ENCODE measurements around the gene MTMR10.

MTMR10 gene

DNA sequence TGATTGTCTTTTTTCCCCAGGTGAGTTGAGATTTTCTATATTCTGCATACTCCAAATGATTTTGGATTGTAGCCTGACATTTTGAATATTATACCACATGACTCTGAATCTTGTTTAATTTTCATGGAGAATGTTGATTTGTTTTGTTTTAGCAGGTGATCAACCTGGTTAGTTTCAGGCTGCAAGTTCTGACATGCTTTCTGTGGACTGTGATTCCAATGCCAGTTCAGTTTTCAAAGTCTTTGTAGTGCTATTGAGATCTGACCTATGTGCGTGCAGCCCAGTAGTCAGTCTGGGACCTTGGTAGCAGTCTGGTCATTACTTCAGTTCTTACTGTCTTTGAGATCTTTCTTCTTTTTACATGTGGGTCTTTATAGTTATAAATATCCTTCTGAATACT lies 18.6 kb upstream of the MTMR10 start:
- DNase-seq = no peak

DNA sequence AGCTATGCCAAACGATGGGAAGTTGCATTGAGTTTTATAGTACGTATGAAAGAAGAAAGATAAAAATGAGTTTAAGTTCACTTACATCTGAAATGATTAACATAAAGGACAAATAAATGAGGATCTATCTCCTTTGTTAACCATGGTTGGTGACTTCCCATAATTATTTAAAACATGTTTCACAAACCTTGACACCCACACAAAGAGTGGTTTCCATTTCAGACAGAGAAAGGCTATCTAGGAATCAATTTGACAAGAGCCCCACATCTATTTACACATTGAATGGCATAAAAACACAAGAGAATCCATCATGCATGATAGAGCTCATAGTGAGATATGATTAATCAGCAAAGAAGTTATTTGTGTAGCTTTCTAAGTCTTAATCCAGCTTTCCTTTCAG lies 14.2 kb upstream of the MTMR10 start:
- no peak for DNase-seq

DNA sequence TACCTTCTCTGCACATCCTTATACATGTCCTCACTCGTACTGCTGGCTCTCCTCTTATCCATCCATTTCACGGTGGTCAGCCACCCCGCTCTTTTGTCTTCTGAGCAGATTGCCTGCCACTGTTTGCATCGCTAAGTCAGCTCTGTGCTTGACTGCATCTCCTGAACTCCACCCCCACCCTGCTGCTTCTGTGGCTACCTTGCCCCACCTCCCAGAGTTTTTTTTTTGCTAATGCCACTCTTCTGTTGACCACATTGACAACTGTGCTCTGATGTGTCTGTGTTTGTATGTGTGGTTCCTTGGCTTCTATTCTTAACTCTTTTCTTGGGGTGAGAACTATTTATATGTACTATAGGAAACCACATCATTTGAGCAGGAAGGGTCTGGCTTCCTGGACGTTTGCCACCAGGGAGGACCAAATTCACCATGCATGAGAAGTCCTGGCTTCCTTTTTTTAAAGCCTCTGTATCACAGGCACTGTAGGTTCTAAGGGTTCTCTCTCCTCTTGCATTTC lies 12.8 kb upstream of the MTMR10 start:
- DNase-seq = no peak

DNA sequence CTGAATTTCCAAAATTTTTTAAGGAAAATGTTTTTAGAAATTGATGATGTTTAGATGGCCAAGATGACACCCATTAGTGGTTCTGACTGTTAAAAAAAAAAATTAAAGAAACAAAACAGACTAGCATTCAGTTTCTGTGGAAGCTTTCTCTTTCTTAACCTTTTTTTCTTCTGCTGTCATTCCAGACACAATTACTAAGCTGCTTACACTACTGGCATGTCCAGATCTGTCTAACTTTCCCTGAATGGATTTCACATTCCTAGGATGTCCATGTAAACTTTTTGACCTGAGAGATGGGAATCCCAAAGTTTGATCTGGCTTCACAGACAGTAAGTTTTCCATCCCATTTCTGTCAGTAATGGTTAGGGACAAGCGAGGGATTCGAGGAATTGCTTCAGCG lies 10.3 kb upstream of the MTMR10 start:
- no peak for DNase-seq

DNA sequence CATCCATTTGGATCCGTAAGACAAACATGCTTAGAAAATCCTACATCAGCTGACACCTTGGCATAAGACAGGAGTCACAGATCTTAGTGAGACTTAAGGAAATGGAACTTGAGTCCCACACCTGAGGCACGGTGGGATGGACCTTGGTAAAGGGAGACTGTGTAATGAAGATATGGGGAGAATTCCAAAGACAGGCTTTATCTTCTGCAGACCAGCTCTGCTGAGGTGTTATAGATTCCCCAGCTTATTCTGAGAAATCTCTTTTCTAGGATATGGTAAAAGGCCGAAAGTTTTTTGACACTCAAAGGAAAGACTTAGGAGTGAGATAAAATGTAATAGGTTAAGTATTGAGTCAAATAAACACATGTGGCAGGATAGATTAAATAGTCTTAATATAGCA lies 8.3 kb upstream of the MTMR10 start:
- DNase-seq = no peak

DNA sequence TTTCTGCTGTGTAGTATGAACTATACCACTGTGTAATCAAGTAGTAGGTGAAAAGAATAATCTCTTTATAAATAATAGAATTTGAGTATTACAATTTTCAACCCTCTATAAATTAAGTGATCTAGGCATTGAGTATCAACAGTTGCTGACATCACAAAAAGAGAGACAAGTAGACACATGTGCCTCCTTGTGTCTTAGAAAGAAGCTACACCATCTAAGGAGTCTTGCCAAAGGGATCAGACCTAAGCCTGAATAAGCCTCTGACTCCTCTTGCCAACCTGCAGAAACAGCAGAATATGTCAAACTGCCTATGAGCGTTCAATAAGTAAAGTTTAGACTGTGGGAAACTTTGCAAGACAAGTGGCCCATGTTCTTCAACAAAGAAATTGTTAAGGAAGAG lies 5.8 kb upstream of the MTMR10 start:
- no peak for DNase-seq

DNA sequence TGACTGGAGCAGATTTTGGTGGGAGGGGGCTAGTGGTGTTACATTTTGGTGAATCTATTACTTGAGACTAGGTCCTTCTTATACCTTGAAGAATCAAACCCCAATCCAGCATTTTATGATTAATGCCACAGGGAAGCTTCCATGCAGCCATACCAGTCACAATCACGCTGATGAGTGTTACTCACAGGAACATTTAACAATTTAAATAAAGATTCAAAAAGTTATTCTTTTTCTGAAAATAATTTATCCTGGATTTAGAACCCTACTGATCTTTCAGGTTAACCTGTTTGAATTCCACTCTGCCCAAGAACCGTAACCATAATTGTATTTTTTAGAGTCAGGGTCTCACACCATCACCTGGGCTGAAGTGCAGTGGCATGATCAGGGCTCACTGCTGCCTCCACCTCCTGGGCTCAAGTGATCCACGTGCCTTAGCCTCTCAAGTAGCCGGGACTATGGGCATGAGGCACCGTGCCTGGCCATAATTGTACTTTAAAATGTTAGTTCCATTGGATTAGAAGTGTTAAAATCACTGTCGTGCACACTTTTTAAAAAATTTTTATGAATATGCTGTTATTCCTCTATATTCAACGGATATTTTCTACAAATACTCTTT lies 929 bp upstream of the MTMR10 start:
- no peak for DNase-seq

DNA sequence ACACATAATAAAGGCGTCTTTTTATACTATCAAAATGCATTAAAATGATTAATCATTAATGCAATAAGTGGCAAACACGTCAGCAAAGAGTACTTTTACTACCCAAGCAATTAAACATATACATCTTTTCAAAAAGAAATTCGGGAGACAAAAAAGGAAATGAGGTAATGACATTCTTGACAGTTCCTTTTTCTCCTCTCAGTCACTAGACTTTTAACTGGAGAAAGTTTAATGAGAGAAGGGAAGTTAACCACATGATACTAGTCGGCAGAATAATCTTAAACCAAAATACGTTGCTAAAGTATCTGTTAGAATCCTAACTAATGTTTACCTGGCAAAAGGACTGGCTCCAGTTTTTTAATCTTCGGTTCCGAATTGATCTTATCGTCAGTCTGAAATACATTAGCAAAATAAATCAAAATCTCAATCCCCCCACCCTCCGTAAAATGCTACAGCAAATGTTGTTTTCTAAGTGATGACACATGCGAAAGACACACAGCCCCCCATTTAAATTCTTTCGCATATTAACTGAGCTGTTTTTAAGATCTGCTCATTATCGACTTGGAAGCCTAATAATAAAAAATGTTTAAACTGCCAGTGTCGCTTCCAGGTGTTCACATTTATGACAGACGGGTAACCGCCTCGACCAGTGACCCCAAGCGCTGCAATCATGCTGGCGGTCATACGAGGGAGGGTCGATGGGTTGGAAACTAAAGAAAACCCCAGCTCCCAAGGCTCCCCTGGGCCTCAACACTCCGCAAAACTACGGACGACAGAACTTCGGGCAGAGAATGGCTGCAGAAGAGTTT lies 778 bp downstream of the MTMR10 start:
- no peak for DNase-seq

DNA sequence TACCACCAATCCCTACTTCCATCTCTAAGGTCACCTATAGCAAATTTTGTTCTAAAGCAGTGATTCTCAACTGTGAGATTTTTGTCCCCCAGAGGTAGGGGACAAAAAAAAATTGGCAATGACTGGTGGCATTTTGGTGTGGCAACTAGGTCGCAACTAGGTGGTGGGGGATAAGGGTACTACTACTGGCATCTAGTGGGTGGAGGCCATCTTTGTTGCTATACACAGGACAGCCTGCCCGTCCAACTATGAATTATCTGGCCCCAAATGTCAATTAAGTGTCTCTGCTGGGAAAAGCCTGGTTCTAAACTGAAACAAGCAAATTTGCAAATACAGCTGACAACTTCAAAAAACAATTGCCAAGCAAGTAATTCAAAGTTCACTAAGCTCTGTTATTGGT lies 1.4 kb downstream of the MTMR10 start:
- DNase-seq = no peak

DNA sequence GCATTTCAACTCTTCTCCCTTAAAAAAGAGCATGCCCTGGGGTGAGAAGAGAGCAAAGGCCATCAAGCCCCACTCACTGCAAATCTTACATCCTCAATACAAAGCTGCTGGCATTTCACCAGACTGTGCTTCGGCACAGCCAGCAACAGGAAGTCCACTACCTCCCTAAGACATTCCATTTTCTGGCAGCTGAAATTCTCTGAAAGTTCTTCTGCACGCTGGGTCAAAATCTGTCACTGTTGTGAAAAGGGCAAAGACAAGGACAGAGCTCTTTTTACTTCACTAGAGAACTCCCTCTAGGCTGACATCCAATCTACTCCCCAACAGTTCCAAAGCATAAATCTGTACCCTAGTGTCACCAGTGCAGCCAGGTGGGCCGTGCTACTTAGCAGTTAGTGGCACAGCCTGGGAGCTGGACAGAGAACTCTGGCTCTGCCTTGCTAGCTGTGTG lies 6.3 kb downstream of the MTMR10 start:
- DNase-seq = no peak

DNA sequence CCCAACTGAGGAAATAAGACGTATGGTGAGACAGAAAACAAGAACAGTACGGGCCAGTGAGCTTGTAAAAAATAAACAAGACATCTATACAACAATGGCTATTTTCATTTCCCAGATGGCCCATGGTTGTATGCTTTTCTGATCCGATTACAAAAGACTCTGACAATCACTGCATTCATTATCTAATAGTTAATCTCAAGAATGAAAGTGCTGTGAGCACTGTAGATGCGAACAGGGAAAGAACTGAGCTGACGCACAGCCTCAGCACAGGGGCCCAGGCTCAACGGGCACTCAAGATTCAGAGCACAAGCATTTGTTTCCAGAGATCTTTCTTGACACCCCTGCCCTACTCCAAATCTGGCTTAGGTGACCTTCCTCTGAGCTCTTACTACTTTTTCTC lies 6.9 kb downstream of the MTMR10 start:
- DNase-seq = no peak

DNA sequence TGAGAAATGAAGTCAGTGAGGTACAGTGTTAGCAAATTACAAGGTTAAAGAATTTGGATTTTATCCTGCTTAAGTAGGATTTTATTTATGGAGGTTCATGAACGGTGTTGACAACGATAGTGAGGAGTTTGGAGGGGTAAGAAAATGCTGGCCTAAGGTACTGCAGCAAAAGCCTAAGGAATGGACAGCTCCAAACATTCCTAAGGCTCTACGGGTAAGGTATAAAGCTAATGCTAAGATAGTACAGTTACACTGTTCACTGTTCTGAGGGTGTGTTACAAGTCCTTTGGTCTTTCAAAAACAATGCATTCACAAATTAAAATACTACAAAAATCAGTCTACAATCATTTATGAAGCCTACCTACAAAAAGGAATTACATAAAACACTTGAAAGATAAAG lies 7.3 kb downstream of the MTMR10 start:
- no peak for DNase-seq

DNA sequence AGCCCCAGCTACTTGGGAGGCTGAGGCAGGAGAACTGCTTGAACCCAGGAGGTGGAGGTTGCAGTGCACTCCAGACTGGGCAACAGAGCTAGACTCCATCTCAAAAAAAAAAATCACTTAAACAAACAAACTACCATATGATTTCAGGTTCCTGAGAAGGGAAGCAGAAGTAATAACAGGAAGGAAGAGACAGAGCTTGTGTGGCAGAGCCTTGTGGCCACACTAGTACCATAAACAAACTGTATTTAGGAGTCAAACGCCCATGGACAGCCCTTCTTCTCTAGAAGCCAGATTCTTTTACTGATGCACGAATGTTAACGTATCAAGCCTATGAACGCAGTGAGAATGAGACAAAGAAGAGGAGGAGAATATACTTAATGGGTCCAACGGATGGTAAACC lies 12.0 kb downstream of the MTMR10 start:
- DNase-seq = no peak

DNA sequence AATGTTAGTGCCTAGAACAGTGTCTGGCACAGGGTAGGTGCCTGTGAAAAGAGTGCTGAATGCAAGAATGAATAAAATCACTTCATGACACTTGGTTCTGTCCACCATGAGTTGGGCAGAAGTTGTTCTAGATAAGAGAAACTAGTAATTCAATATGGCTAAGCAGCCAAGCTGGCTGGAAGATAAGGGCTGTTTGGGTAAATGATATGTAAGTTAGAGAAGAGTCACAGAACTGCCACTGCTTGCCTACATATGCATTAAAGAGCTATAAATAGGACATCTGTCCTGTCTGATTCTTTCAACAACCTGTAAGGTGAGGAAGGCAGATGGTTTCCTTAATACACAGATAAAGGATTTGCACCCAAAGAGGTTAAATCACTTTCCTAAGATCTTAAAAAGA lies 13.1 kb downstream of the MTMR10 start:
- DNase-seq = no peak

DNA sequence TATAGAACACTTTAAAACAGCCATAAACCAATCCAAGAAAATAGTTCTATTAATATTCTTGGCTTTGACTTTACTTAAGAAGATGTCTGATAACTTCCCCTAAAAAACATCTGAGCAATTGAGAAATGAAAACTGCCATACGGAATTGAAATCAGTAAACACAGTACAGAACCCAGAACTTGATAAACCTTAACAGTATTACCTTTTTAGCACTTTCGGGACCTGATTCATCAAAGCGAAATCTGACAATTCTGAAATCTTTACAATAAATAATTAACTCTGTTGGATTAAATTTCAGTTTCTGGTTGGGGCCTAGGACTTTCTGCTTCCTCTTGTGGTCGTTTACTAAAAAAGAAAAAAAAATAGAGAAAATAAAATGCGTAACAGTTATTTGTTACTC lies 17.3 kb downstream of the MTMR10 start:
- DNase-seq = no peak

DNA sequence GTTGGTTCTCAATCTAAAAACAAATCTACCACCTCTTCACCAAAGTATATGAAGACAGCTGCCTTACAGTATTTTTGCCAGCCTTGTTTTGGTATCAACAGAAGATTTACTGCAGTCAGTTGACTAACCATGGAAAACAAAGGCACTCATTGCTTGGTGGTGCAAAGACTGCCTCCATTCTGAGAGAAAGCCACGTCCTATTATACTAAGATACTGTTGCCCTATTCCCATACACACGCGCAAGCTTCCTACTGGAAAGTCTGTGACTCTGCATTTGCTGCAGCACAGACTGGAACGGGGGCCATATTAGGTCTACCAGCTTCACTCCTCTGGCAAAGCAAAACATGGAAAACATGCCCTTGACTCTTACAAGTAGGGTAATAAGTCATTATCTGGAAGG lies 18.0 kb downstream of the MTMR10 start:
- no peak for DNase-seq

DNA sequence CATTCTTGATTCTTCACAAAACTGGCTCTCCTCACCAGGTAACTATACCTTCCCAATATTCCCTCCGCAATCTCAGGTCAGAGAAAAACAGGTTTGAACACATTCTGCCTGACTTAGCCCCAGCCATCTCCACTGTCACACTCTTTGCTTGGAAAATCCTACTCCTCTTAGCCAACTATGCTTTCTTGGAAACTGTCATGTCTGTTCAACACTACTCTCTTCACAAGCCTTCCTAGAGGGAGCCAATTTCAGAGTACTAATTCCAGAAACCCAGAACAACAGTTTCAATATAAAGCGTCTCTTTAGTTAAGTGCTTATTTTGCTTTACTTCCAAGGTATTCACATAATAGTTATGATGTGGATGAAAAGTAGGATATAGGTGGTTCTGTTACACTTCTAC lies 21.7 kb downstream of the MTMR10 start:
- no peak for DNase-seq

DNA sequence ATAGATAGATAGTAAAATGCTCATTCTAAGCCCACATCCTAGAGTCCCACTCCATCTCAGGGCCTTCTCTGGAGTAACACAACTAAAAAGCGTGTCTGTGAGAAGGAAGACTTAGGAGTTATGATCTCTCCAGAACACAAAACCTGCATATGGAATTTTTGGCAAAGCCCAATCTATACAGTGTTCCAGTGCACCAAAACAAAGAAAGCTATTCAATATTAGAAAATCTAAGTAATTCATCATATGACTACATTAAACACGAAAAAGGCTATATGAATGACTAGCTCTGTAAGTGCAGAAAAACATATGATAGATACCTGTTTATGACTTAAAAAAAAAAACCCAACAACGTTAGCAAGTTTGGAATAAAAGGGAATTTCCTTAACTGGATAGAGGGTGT lies 27.7 kb downstream of the MTMR10 start:
- DNase-seq = no peak

DNA sequence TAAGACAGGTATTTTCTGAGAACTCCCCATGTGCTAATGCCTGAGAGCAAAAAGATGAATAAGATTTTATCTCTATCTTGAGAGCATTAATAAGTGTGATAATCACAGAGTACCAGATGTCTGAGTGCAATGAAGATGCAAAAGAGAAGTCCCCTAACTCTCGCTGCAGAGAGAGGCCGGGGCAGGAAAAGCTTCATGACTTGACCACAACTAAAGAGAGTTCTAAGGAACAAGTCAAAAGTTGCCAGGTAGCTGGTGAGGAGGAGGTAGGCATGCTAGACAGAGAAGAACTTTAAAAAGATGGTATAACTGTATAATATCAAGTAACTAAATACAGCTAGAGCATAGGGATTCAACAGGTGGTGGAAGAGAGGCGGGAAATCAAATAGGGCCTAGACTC lies 28.8 kb downstream of the MTMR10 start:
- DNase-seq = no peak

DNA sequence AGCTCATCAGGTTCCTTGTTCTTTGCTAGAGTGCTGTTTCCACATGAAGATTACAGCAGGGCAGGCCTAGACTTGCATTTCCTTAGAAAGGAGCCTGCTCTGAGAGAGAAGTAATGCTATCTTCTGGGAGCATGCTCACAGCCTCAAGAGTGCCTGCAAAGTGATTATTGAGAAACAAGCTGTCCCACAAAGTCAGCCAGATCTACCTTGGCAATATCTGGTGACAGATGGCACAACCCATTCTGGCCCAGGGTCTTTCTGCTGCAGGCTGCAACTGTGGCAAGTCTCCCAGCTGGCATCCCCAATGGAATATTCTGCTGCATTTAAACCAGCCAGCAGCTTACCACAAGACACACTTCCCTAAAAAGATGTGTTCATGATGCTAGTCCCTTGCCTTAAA lies 29.3 kb downstream of the MTMR10 start:
- DNase-seq = no peak

DNA sequence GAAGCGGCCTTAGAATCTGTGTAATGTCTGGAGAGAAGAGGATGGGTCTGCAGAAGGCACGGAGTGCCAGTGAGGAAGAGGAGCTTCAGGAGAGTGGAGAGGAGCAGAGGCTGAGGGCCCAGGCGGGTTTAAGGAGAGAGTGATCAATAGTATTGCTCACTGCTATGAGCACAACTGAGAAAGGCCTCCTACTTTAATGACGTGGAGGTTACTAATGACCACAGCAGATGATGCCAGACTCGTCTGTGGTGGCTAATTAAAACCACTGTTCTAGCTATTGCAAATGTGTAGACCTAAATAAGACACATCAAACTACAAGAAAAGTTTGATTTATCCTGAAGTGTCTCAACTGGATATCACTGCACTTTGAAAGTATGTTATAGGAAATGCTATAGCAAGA lies 33.2 kb downstream of the MTMR10 start:
- no peak for DNase-seq

DNA sequence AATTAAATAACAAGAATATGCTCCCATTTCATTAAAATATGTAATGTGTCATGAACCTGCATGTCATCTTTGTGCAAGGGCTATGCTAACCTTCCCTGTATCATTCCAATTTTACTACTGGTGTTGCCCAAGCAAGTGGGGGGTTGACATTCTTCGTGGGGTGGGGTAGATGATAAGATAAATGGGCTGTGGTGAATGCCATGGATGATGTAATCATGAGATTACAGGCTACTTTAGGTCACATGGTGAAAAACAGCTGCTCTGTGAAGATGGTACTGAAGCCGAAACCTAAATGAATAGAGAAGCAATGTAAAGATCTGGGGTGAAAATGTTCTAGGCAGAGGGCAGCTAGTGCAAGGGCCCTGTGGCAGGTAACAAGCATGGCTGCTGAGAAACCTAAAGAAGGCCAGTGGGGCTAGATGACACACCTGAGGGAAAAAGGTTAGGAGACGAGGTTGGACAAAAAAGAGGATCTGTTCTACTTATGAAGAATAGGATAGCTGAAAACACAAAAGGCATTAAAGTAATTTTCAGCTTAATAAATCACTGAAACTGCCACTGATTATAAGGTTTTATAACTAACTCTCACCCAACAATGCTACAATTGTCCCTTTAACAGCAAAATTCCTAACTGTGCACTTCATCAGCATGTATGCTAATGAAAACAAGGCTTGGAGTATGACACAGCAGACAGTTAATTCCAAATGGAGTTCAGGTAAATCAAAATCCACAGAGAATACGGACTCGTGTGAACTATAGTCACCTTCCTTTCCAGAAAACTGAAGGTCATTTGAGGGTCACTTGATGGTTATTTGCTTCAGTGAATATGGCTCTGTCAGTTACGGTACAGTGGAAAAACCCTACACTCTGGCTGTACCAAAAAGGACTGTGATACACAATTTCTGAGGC lies 35.0 kb downstream of the MTMR10 start:
- no peak for DNase-seq

DNA sequence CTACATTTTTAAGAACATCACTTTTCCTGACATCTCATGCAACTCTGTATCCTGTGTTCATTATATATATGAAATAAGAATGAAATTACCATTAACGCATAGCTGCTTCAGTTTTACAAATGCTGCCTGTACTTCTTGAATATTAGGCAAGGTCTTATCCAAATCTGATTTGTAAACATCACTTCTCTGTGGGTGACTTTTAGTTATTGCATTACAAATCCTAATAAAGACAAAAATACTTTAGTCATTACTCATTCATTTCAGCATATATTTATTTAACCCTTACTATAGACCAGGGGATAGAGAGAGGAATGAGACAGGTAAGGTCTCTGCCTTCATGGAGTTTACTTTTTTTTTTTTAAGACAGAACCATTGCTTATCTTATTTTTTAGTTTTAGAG lies 36.8 kb downstream of the MTMR10 start:
- DNase-seq = no peak
